ENCODE results near the gene SOWAHD. TPM values are rescaled to one million over a fixed set of nuclear protein-coding genes. Genes with fewer than 3 reads are reported as not detected.

SOWAHD gene
- total RNA-seq, 1 experiment from 2014 or later, result 0.98 TPM

DNA sequence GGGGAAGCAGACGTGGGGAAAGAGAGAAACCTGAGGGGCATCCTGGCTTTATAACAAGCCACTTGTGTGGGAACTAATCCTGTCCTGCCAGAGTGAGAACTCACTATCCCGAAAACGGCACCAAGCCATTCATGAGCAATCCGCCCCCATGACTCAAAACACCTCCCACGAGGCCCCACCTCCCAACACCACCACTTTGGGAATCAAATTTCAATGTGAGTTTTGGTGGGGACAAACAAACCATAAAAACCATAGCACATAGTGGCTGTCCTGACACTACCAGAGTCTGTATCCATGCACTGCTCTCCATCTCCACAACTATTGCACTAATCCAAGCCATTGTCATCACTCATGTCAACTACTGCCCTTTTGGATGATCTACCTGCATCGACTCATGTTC lies 36.9 kb upstream of the SOWAHD start:
- Histone ChIP-seq H2AK5ac (ENCODE audit: insufficient read length, low read length) (no peak overlapping the region), H3K4me2 (ENCODE audit: insufficient read depth, insufficient read length, low read length) (no peak overlapping the region), H3K27me3 (ENCODE audit: insufficient read depth, low read length) (no peaks in the 10 kb centered on the region), H3K23ac (ENCODE audit: insufficient read length, low read depth, low read length) (no peak overlapping the region), H3K4ac (ENCODE audit: low read depth, low read length) (no peak overlapping the region), H3K79me2 (ENCODE audit: insufficient read depth, low read length) (no peaks in the 10 kb centered on the region), H2BK15ac (ENCODE audit: low read depth, low read length) (no peak overlapping the region), H3K27ac (ENCODE audit: insufficient read length, low read depth, low read length) (no peak overlapping the region), H3K23me2 (ENCODE audit: insufficient read length, low read depth, low read length, poor library complexity, severe bottlenecking) (no peaks in the 10 kb centered on the region), H3K18ac (ENCODE audit: insufficient read length, low read depth, low read length) (no peak overlapping the region), H2BK12ac (ENCODE audit: insufficient read length, low read depth, low read length) (no peak overlapping the region), H2BK120ac (ENCODE audit: low read depth, low read length, poor library complexity, severe bottlenecking) (no peak overlapping the region), H3T11ph (ENCODE audit: low read length) (no peak overlapping the region), H2BK20ac (ENCODE audit: low read depth, low read length, poor library complexity, severe bottlenecking) (no peak overlapping the region), H3K9ac (ENCODE audit: extremely low read depth, insufficient read length, low read length) (no peak overlapping the region), H4K8ac (replicated peaks; ENCODE audit: insufficient read length, low read depth, low read length) (no peak overlapping the region), H4K20me1 (ENCODE audit: control insufficient read depth, insufficient read depth, insufficient read length) (no peaks in the 10 kb centered on the region), H2AFZ (ENCODE audit: low read length) (no peak overlapping the region), H4K5ac (ENCODE audit: insufficient read length, low read depth, low read length) (no peak overlapping the region), H4K91ac (ENCODE audit: insufficient read length, low read depth, low read length) (no peak overlapping the region), H2BK5ac (ENCODE audit: insufficient read length, low read length) (no peak overlapping the region), H3K56ac (ENCODE audit: insufficient read length, low read depth, low read length) (no peak overlapping the region), H3K9me3 (ENCODE audit: control insufficient read depth, low read depth, low read length) (peaks cover 9% of the 10 kb centered on the region), H3K79me1 (ENCODE audit: insufficient read depth, low read depth, low read length, poor library complexity, severe bottlenecking) (no peaks in the 10 kb centered on the region), H3K4me1 (ENCODE audit: insufficient read depth, low read length) (no peaks in the 10 kb centered on the region; the same call in 1 of the 2 replicates), H3K14ac (ENCODE audit: insufficient read depth, low read length) (no peak overlapping the region)
- H3K27me3 Mint-ChIP-seq (ENCODE audit: low read depth), result no peaks in the 10 kb centered on the region; the same call in none of the 2 replicates
- DNase-seq, result no peak
- H3K9me3 Mint-ChIP-seq, result peaks cover 56 to 57% of the 10 kb centered on the region in 2 experiments
- H3K27ac Mint-ChIP-seq, result no peak overlapping the region
- no peak overlapping the region for H3K4me3 Mint-ChIP-seq
- H3K36me3 Mint-ChIP-seq (ENCODE audit: insufficient read depth in 1 of 3, low read depth in 3 of 3), result no peaks in the 10 kb centered on the region; a peak in 2 of 7 replicates
- TF ChIP-seq, protein P1, sequence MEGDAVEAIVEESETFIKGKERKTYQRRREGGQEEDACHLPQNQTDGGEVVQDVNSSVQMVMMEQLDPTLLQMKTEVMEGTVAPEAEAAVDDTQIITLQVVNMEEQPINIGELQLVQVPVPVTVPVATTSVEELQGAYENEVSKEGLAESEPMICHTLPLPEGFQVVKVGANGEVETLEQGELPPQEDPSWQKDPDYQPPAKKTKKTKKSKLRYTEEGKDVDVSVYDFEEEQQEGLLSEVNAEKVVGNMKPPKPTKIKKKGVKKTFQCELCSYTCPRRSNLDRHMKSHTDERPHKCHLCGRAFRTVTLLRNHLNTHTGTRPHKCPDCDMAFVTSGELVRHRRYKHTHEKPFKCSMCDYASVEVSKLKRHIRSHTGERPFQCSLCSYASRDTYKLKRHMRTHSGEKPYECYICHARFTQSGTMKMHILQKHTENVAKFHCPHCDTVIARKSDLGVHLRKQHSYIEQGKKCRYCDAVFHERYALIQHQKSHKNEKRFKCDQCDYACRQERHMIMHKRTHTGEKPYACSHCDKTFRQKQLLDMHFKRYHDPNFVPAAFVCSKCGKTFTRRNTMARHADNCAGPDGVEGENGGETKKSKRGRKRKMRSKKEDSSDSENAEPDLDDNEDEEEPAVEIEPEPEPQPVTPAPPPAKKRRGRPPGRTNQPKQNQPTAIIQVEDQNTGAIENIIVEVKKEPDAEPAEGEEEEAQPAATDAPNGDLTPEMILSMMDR (conservative IDR thresholded peaks at IDR 0.05), result no peak
- H3K4me1 Mint-ChIP-seq, result no peaks in the 10 kb centered on the region
- WGBS (ENCODE audit: extremely low coverage, insufficient read length, low lambda C conversion rate), result no CpG with 5 or more reads among the region's 6 CpGs
